ENCODE measurements around the gene SLC6A18. TPM values are rescaled to one million over a fixed set of nuclear protein-coding genes. Genes with fewer than 3 reads are reported as not detected.

The SLC6A18 gene
- total and polyA plus RNA-seq, 10 of the 15 experiments (the other 5 are each of a cell fraction or from before 2014, with no cell fraction given), result not detected

DNA sequence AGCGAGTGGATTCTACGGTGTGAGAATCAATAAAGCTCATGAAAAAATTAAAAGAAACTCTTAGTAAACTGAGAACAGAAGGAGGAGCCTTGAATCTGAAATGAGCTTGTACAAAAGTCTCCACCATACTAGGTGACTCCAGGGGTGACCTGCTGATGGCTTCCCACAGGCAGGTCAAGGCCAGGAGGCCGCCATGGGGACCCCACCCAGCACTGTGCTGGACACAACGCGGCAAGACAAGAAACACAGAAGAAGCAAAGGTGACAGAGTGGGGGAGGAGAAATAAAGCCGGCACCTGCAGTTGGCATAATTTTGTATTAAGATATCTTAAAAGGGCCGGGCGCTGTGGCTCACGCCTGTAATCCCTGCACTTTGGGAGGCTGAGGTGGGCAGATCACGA is 35.9 kb upstream of the SLC6A18 start:
- FAIRE-seq (no peak), ATAC-seq (no peak), DNase-seq (ENCODE audit: low read depth, low spot score) (no peak)
- Histone ChIP-seq H3K4me3 (no peak overlapping the region), H3K4me1 (ENCODE audit: control insufficient read depth, insufficient read depth, low read length) (no peaks in the 10 kb centered on the region), H3K27me3 (replicated peaks in 1 of 2; ENCODE audit: control insufficient read depth in 2 of 2, insufficient read depth in 2 of 2, low read length in 1 of 2) (no peaks in the 10 kb centered on the region; a peak in 1 of 4 replicates), H3K36me3 (ENCODE audit: control insufficient read depth in 2 of 2, insufficient read depth in 2 of 2, low read length in 1 of 2) (no peaks in the 10 kb centered on the region), H3K4me2 (ENCODE audit: control insufficient read depth, insufficient read depth) (no peak overlapping the region), H3K9me3 (replicated peaks; ENCODE audit: control insufficient read depth, insufficient read depth, low read length) (no peaks in the 10 kb centered on the region), H4K20me1 (ENCODE audit: control insufficient read depth, insufficient read depth) (no peaks in the 10 kb centered on the region; the same call in 1 of the 2 replicates), H3K79me2 (ENCODE audit: control insufficient read depth, insufficient read depth, low read length) (no peaks in the 10 kb centered on the region), H3K9ac (ENCODE audit: control insufficient read depth, insufficient read depth, low read length) (no peak overlapping the region), H3K27ac (ENCODE audit: control insufficient read depth, insufficient read depth) (no peak overlapping the region), H2AFZ (ENCODE audit: control insufficient read depth, low read depth, low read length) (no peak overlapping the region)
- TF ChIP-seq ZNF207 (IDR thresholded peaks at IDR 0.05; ENCODE audit: borderline replicate concordance) (no peak), YBX1 (IDR thresholded peaks at IDR 0.05) (no peak), PAX5 (IDR thresholded peaks at IDR 0.05; ENCODE audit: borderline replicate concordance, low read depth, low read length) (no peak), MEF2B (IDR thresholded peaks at IDR 0.05; ENCODE audit: partially characterized antibody, poor library complexity, severe bottlenecking) (no peak), SPI1 (IDR thresholded peaks at IDR 0.05; ENCODE audit: borderline replicate concordance, insufficient read depth, low read depth, low read length) (no peak), ZZZ3 (IDR thresholded peaks at IDR 0.05; ENCODE audit: control insufficient read depth, insufficient read length, low read depth) (no peak), ZNF24 (IDR thresholded peaks at IDR 0.05) (no peak), BCL11A (IDR thresholded peaks at IDR 0.05; ENCODE audit: low read depth, low read length) (no peak), SMC3 (IDR thresholded peaks at IDR 0.05; ENCODE audit: borderline replicate concordance, low read length) (no peak)
- TF ChIP-seq, protein P1, sequence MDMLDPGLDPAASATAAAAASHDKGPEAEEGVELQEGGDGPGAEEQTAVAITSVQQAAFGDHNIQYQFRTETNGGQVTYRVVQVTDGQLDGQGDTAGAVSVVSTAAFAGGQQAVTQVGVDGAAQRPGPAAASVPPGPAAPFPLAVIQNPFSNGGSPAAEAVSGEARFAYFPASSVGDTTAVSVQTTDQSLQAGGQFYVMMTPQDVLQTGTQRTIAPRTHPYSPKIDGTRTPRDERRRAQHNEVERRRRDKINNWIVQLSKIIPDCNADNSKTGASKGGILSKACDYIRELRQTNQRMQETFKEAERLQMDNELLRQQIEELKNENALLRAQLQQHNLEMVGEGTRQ (IDR thresholded peaks at IDR 0.05; ENCODE audit: borderline replicate concordance, low read depth, low read length), result no peak
- TF ChIP-seq, protein P2, sequence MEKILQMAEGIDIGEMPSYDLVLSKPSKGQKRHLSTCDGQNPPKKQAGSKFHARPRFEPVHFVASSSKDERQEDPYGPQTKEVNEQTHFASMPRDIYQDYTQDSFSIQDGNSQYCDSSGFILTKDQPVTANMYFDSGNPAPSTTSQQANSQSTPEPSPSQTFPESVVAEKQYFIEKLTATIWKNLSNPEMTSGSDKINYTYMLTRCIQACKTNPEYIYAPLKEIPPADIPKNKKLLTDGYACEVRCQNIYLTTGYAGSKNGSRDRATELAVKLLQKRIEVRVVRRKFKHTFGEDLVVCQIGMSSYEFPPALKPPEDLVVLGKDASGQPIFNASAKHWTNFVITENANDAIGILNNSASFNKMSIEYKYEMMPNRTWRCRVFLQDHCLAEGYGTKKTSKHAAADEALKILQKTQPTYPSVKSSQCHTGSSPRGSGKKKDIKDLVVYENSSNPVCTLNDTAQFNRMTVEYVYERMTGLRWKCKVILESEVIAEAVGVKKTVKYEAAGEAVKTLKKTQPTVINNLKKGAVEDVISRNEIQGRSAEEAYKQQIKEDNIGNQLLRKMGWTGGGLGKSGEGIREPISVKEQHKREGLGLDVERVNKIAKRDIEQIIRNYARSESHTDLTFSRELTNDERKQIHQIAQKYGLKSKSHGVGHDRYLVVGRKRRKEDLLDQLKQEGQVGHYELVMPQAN (conservative IDR thresholded peaks at IDR 0.05), result no peak
- TF ChIP-seq, protein P3, sequence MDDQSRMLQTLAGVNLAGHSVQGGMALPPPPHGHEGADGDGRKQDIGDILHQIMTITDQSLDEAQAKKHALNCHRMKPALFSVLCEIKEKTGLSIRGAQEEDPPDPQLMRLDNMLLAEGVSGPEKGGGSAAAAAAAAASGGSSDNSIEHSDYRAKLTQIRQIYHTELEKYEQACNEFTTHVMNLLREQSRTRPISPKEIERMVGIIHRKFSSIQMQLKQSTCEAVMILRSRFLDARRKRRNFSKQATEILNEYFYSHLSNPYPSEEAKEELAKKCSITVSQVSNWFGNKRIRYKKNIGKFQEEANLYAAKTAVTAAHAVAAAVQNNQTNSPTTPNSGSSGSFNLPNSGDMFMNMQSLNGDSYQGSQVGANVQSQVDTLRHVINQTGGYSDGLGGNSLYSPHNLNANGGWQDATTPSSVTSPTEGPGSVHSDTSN (IDR thresholded peaks at IDR 0.05; ENCODE audit: insufficient replicate concordance, low read depth, low read length), result no peak
- ChIA-PET RAD21 (ENCODE audit: unreplicated experiment) (no interaction called here), SMC1A (ENCODE audit: uncharacterized antibody, unreplicated experiment) (no interaction called here), POLR2A (no interaction called here), CTCF (no interaction called here)
- intact Hi-C loops (cut with micrococcal nuclease; ENCODE audit: unreplicated experiment) (no loop called here), in situ Hi-C loops (cut with MboI) (no loop called here)
- 68% methylated on average over 10 of the region's 10 CpGs for WGBS (ENCODE audit: insufficient coverage, insufficient replicate concordance, low lambda C conversion rate, missing lambda C conversion rate)
- BruUV-seq (replicated peaks), result no TSS peak
